HG02840 (cell line): ENCODE measurements around the gene ATOSA.

Source experiments
- ATAC-seq: cut with Tn5 transposase; IDR thresholded peaks from one replicate; pipeline ENCODE4 v1.9.1; 2021; ENCODE audit warnings: mild to moderate bottlenecking, moderate library complexity, moderate number of reproducible peaks; ENCODE audit not compliant: unreplicated experiment, low FRiP score

ATOSA gene

DNA sequence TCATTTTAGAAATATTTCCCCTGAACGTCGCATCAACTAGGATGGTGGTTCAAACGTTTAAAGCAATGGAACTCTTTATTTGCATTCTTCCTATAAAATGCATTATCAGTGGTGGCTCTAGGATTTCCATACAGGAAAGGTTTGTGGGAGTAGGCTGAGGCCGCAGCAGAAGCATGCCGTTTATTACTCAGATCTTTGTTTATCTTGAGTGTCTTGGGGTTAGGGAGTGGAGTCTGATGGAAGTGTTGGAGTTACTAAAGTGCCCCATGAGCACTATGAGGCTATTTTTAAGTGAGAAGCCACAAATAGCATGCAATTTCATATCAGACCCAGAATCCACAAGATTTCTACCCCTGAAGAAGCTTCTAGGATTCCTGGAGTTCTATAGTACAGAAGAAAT, 26.2 kb downstream of the ATOSA start:
- ATAC-seq: no peak

DNA sequence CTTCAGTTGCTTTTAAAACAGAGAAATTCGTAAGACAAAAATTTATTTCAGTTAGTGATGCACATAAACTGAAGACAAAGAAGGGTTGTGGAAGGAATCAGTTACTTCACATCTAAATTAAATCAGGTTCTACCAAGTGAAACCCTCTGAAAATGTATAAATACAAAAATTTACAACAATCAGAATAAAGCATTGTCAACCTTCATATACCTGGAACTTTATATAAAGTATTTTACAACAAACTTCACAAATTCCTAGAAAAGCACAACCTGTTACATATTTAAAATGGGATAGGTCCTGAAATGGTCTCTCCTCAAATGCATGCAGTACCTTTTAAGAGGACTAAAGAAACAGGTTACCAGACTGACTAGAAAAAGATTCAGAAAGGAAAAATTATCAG, 26.9 kb downstream of the ATOSA start:
- ATAC-seq: peak; percentile 3

- peak; percentile 89 for ATAC-seq
Observed at GRCh38 chr15:52651868-52652267, 27.3 kb downstream of the ATOSA start.

GRCh38 chr15:52651114-52651513, 28.1 kb downstream of the ATOSA start:
- no peak for ATAC-seq

DNA sequence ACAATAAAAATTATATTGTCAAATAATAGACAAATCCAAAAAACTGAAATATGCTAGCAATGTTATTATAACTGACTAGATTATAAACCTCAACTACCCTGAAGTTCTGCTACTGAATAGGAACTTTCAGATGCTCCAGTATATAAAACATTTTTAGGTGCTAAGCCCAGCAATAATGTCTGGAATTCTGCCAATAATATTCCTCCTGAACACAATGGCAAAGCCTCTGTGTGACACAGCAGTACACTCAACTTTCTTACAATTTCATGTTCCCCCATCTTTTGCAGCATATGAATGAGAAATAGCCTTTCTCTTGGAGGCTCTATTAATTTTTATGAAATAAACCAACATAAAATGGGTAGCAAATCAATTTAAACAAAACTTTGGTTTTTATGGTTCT, 29.5 kb downstream of the ATOSA start:
- ATAC-seq: no peak

DNA sequence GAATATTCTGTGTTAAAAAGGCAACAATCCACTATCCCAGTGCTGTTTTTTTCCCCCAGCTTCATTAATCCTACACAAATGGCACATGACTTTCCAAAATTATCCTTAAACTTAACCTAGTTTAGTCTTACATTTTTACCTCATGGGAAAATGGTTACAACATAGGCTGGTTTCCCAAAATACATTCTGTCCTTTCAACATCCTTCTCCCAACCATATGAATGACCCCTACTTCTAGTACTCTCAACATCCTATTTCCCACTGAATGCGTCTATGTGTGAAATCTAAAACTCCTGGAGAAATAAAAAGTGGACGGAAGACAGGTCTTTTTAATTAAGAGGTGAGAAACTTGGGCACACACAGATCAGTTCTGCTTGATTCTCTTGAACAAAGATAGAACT, 33.3 kb downstream of the ATOSA start:
- no peak for ATAC-seq

GRCh38 chr15:52642386-52643361, 36.5 kb downstream of the ATOSA start:
- ATAC-seq: no peak

DNA sequence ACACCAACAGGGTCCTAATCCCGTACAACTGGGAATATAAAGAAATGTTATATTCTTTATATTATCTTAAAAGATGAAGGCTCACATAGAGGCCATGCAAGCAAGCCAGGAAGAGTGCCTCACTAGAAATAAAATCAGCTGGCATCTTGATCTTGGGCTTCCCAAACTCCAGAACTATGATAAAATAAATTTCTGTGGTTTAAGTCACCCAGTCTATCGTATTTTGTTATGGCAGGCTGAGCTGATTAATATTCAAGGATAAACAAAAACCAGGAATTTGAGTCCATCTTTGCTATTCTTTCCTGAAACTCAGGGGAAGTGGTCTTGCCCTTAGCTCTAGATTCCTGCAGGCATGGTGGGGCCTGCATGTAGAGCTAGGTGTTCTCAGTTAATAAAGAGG, 42.7 kb downstream of the ATOSA start:
- no peak for ATAC-seq

DNA sequence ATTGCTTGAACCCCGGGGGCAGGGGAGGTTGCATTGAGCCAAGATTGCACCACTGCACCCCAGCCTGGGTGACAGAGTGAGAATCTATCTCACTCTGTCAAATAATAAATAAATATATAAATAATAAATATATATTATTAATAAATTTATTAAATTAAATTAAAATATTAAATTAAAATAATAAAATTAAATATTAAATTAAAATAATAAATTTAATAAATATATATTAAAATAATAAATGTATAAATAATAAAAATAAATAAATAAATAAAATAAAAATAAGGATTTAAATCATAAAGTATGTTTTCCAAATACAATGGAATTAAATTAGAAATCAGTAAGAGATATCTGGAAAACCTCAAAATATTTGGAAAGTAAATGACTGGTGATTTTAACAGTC, 43.3 kb downstream of the ATOSA start:
- ATAC-seq: no peak
